SK-N-SH (cell line): ENCODE results near the gene CTSA. TPM values are rescaled to one million over a fixed set of nuclear protein-coding genes. Genes with fewer than 3 reads are reported as not detected.
A peak's percentile ranks its signal among the peaks of the same experiment; 100 is the strongest.

ENCODE experiments used
- CTCF ChIA-PET: fragments of 300-600, 350-600 bp; formaldehyde crosslinking; extraction: SDS; loops from one replicate; lab custom pipeline; 2021; lab: Yijun Ruan, JAX
- POLR2A ChIA-PET: fragments of 350-600 bp; sonication (Branson Sonifier 250); formaldehyde crosslinking; extraction: SDS; loops from one replicate; lab custom pipeline; 2020; ENCODE audit warnings: antibody characterized with exemption, inconsistent platforms; lab: Yijun Ruan, JAX
- DNase-seq: peaks from one replicate; pipeline ENCODE4 v3.0.0; 2012
- H2AFZ ChIP-seq: fragments of 200-600 bp; sonication (generic); 2 replicates; pipeline ENCODE4 v1.8.1; 2016; ENCODE audit warnings: antibody characterized with exemption, mild to moderate bottlenecking, low read depth
- H3F3A ChIP-seq: fragments of 200-600 bp; sonication (generic); replicated peaks from 2 replicates; pipeline ENCODE3; 2016; ENCODE audit warnings: antibody characterized with exemption, mild to moderate bottlenecking; ENCODE audit not compliant: insufficient read depth
- H3K27ac ChIP-seq, 2 experiments: fragments of 200-500 bp in 1 of 2; fragments of 200-600 bp in 1 of 2; sonication (Bioruptor generic) in 1 of 2; sonication (generic), shearing (Covaris generic) in 1 of 2; 2 replicates each; pipeline versions ENCODE4 v1.5.1 to v1.6.1; 2014 to 2016; ENCODE audit warnings: low read depth in 2 of 2, inconsistent platforms in 1 of 2, low read length in 1 of 2, mild to moderate bottlenecking in 1 of 2, mixed read lengths in 1 of 2
- H3K27me3 ChIP-seq: fragments of 200-600 bp; sonication (generic), shearing (Covaris generic); 2 replicates; pipeline ENCODE4 v1.6.1; 2016; ENCODE audit warnings: mixed run types; ENCODE audit not compliant: insufficient read depth
- H3K36me3 ChIP-seq, 2 experiments: fragments of 200-500 bp in 1 of 2; fragments of 200-600 bp in 1 of 2; sonication (Bioruptor generic) in 1 of 2; sonication (generic) in 1 of 2; replicated peaks in 1 of 2; 2 replicates each; pipeline versions ENCODE3 to v1.5.1; 2014 to 2016; ENCODE audit warnings: low read length in 1 of 2, mild to moderate bottlenecking in 1 of 2; ENCODE audit not compliant: insufficient read depth in 2 of 2, control insufficient read depth in 1 of 2
- H3K4me1 ChIP-seq, 2 experiments: fragments of 200-500 bp in 1 of 2; fragments of 200-600 bp in 1 of 2; sonication (Bioruptor generic) in 1 of 2; sonication (generic), shearing (Covaris generic) in 1 of 2; 2 replicates each; pipeline versions ENCODE4 v1.5.1 to v1.6.1; 2014 to 2016; ENCODE audit warnings: low read depth in 1 of 2, low read length in 1 of 2, mixed run types in 1 of 2; ENCODE audit not compliant: insufficient read depth in 2 of 2, control insufficient read depth in 1 of 2
- H3K4me2 ChIP-seq: fragments of 200-600 bp; sonication (generic), shearing (Covaris generic); 2 replicates; pipeline ENCODE4 v1.6.1; 2017; ENCODE audit warnings: mixed run types
- H3K4me3 ChIP-seq, 2 experiments: fragments of 200-500 bp in 1 of 2; fragments of 200-600 bp in 1 of 2; sonication (Bioruptor generic) in 1 of 2; sonication (generic), shearing (Covaris generic) in 1 of 2; 2 replicates each; pipeline versions ENCODE4 v1.5.1 to v1.8.1; 2014 to 2016; ENCODE audit warnings: low read depth in 2 of 2, inconsistent platforms in 1 of 2, low read length in 1 of 2, mild to moderate bottlenecking in 1 of 2, mixed read lengths in 1 of 2, moderate library complexity in 1 of 2
- H3K79me2 ChIP-seq: fragments of 200-600 bp; sonication (generic); 2 replicates; pipeline ENCODE4 v1.8.1; 2017; ENCODE audit warnings: mild to moderate bottlenecking; ENCODE audit not compliant: insufficient read depth
- H3K9ac ChIP-seq: fragments of 200-600 bp; sonication (generic); 2 replicates; pipeline ENCODE4 v1.6.1; 2017; ENCODE audit warnings: mixed run types
- H3K9me2 ChIP-seq: fragments of 200-600 bp; sonication (generic); 2 replicates; pipeline ENCODE4 v1.6.1; 2017; ENCODE audit warnings: mixed run types
- H3K9me3 ChIP-seq: fragments of 200-600 bp; sonication (generic); 2 replicates; pipeline ENCODE4 v1.6.1; 2017; ENCODE audit warnings: mixed run types, mild to moderate bottlenecking, moderate library complexity
- H4K20me1 ChIP-seq: fragments of 200-600 bp; sonication (generic); 2 replicates; pipeline ENCODE4 v1.6.1; 2017; ENCODE audit warnings: mild to moderate bottlenecking, mixed run types; ENCODE audit not compliant: insufficient read depth
- CHD2 ChIP-seq: fragments of 150-350 bp; IDR thresholded peaks from 2 replicates; pipeline ENCODE4 v1.6.1; 2018; ENCODE audit warnings: low read length; ENCODE audit not compliant: partially characterized antibody
- EZH2phosphoT487 ChIP-seq: fragments of 200-600 bp; sonication (generic); IDR thresholded peaks from 2 replicates; pipeline ENCODE4 v1.6.1; 2017; ENCODE audit warnings: low read depth, mixed run types, mild to moderate bottlenecking, antibody characterized with exemption, moderate library complexity, borderline replicate concordance
- FOSL2 ChIP-seq: IDR thresholded peaks from 2 replicates; pipeline ENCODE4 v1.4.0; 2012; ENCODE audit warnings: low read depth, mild to moderate bottlenecking, moderate library complexity, borderline replicate concordance
- GATA2 ChIP-seq: sonication (generic); formaldehyde crosslinking; IDR thresholded peaks from 2 replicates; pipeline ENCODE4 v1.5.0; 2020; ENCODE audit warnings: mild to moderate bottlenecking, missing genetic modification reagents
- MEF2A ChIP-seq: IDR thresholded peaks from 2 replicates; pipeline ENCODE4 v1.4.0; 2012; ENCODE audit warnings: low read depth, borderline replicate concordance
- NFIC ChIP-seq: IDR thresholded peaks from 2 replicates; pipeline ENCODE4 v1.4.0; 2012; ENCODE audit warnings: borderline replicate concordance
- PBX3 ChIP-seq: IDR thresholded peaks from 2 replicates; pipeline ENCODE4; 2012
- POLR2AphosphoS5 ChIP-seq: IDR thresholded peaks from 2 replicates; pipeline ENCODE4 v1.6.1; 2012; ENCODE audit warnings: low read depth, low read length
- TCF12 ChIP-seq: IDR thresholded peaks from 2 replicates; pipeline ENCODE4 v1.4.0; 2012
- TEAD4 ChIP-seq: IDR thresholded peaks from 2 replicates; pipeline ENCODE4 v1.4.0; 2012; ENCODE audit warnings: mild to moderate bottlenecking, borderline replicate concordance; ENCODE audit not compliant: insufficient read depth
- WGBS: methylation state at CpG from one replicate; pipeline ENCODE4 v1.1.6; 2017; ENCODE audit warnings: low lambda C conversion rate; 5-methylcytosine and 5-hydroxymethylcytosine counted together
- polyA plus RNA-seq, 3 experiments: library from polyadenylated mRNA; depleted of rRNA; stranded (reverse); fragments of >200 nt; gene quantifications; 2 replicates each; pipeline ENCODE4 v1.2.3, GENCODE V29; 2012
- TF ChIP-seq, protein P1 (sequence below): IDR thresholded peaks from 2 replicates; pipeline ENCODE4 v1.6.1; 2012; ENCODE audit warnings: mild to moderate bottlenecking, low read depth, low read length, moderate library complexity
- TF ChIP-seq, protein P2 (sequence below): IDR thresholded peaks from 2 replicates; pipeline ENCODE4 v1.4.0; 2012; ENCODE audit warnings: low read depth
- TF ChIP-seq, protein P3 (sequence below): fragments of 200-600 bp; sonication (generic); IDR thresholded peaks from 2 replicates; pipeline ENCODE4 v1.6.1; 2017; ENCODE audit warnings: antibody characterized with exemption, mild to moderate bottlenecking, moderate library complexity

The CTSA gene
- polyA plus RNA-seq, 1 of the 3 experiments (the other 2 are of a cell fraction), result 338 TPM

DNA sequence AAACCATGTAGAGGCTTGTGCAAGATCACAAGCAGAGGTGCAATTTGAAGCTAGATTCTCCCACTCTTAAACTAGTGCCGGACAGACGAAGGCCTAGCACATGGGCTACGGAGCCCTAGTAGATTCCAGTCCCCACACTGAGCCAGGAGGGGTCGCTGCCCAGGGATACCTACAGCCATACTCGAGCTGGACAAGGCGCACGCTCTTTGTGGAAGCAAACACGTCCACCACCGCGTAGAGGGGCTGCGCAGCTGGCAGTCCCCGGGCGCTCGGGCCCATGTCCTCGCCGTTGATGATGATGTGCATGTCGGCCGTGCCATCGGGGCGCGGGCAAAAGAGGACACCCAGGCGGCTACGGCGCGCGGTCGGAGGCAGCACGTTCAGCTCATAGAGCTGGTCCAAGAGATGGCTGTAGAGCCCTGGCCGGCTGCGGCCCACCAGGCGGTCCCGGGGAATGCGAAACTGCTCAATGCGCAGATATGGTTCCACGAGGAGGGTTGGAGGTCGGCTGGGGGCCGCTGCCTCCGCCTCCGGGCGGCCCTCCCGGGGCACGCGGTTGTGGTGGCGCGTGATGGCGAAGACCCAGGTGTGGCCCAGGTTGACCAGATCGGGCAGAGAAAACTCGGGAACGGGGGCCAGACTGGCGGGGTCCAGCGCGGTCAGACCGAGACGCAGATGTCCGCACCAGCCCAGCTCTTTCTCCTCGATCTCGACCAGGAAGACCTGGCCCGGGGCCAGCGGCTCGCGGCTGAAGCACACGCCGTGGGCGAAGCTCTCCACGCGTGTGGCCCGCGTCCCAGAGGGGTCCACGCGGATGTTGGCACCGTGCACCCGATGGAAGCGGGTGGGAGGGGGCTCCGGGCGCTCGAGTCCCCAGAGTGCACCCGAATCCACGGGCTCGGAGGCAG lies 804 bp upstream of the CTSA start (continued):
- TF ChIP-seq, protein P1, sequence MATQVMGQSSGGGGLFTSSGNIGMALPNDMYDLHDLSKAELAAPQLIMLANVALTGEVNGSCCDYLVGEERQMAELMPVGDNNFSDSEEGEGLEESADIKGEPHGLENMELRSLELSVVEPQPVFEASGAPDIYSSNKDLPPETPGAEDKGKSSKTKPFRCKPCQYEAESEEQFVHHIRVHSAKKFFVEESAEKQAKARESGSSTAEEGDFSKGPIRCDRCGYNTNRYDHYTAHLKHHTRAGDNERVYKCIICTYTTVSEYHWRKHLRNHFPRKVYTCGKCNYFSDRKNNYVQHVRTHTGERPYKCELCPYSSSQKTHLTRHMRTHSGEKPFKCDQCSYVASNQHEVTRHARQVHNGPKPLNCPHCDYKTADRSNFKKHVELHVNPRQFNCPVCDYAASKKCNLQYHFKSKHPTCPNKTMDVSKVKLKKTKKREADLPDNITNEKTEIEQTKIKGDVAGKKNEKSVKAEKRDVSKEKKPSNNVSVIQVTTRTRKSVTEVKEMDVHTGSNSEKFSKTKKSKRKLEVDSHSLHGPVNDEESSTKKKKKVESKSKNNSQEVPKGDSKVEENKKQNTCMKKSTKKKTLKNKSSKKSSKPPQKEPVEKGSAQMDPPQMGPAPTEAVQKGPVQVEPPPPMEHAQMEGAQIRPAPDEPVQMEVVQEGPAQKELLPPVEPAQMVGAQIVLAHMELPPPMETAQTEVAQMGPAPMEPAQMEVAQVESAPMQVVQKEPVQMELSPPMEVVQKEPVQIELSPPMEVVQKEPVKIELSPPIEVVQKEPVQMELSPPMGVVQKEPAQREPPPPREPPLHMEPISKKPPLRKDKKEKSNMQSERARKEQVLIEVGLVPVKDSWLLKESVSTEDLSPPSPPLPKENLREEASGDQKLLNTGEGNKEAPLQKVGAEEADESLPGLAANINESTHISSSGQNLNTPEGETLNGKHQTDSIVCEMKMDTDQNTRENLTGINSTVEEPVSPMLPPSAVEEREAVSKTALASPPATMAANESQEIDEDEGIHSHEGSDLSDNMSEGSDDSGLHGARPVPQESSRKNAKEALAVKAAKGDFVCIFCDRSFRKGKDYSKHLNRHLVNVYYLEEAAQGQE, result no peak
- TF ChIP-seq POLR2AphosphoS5 (no peak), TEAD4 (no peak), NFIC (peak; percentile 37), FOSL2 (no peak), PBX3 (no peak), EZH2phosphoT487 (no peak), CHD2 (no peak)
- TF ChIP-seq, protein P2, sequence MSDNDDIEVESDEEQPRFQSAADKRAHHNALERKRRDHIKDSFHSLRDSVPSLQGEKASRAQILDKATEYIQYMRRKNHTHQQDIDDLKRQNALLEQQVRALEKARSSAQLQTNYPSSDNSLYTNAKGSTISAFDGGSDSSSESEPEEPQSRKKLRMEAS, result peak; percentile 77

DNA sequence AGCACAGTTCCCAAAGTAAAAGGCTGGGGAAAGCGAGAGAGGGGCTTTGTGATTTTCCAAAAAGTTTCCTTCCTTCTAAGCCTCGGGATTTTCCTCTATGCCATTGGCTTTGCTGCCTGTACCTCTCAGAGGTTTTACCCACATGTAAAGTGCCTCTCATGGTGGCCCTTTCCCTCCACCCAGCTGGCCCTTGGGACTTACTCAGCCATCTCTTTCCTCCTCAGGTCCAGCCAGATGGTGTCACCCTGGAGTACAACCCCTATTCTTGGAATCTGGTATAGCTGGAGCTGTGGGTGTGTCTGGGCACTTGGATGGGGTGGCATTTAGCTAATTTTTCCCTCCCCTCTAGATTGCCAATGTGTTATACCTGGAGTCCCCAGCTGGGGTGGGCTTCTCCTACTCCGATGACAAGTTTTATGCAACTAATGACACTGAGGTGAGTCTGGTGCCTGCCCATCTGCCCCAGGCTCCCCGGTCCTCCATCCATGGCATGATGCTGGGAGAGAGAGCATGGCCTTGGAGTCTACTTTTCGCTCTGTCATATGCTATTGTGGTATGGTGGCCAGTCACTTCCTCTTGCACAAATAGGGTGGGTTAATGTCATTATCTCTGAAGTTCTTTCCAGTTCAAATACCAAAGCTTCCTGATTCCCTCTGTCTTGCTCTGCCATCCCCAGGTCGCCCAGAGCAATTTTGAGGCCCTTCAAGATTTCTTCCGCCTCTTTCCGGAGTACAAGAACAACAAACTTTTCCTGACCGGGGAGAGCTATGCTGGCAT lies 1.1 kb downstream of the CTSA start:
- TF ChIP-seq GATA2 (no peak), MEF2A (no peak), TCF12 (no peak)
- TF ChIP-seq, protein P3, sequence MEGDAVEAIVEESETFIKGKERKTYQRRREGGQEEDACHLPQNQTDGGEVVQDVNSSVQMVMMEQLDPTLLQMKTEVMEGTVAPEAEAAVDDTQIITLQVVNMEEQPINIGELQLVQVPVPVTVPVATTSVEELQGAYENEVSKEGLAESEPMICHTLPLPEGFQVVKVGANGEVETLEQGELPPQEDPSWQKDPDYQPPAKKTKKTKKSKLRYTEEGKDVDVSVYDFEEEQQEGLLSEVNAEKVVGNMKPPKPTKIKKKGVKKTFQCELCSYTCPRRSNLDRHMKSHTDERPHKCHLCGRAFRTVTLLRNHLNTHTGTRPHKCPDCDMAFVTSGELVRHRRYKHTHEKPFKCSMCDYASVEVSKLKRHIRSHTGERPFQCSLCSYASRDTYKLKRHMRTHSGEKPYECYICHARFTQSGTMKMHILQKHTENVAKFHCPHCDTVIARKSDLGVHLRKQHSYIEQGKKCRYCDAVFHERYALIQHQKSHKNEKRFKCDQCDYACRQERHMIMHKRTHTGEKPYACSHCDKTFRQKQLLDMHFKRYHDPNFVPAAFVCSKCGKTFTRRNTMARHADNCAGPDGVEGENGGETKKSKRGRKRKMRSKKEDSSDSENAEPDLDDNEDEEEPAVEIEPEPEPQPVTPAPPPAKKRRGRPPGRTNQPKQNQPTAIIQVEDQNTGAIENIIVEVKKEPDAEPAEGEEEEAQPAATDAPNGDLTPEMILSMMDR, result peak; percentile 34; the same call in 1 of the 2 replicates
- Histone ChIP-seq H3K4me2 (peak overlapping the region; percentile 94), H3K27me3 (no peaks in the 10 kb centered on the region), H3K4me3 (peak overlapping the region; percentile 78 to 90), H3K9ac (peak overlapping the region; percentile 82), H3K27ac (peak overlapping the region in 1 of 2 experiments; percentile 58; a peak in 1 of 4 replicates), H3K9me2 (no peaks in the 10 kb centered on the region), H3F3A (peaks cover 9% of the 10 kb centered on the region), H3K36me3 (peaks cover 12 to 29% of the 10 kb centered on the region in 2 experiments), H3K79me2 (peaks cover 14% of the 10 kb centered on the region), H3K4me1 (peaks cover 0 to 9% of the 10 kb centered on the region in 2 experiments; a peak in 2 of 4 replicates), H4K20me1 (no peaks in the 10 kb centered on the region), H3K9me3 (no peaks in the 10 kb centered on the region), H2AFZ (peak overlapping the region; percentile 72; the same call in 1 of the 2 replicates)
- CTCF ChIA-PET, result interaction anchor here (0.8 to 4.5 kb wide), 8 partner anchors 8 to 77 kb away, joined by 3 to 41 read pairs (median 8); partner anchors contain the start of gene ZSWIM1
- POLR2A ChIA-PET, result interaction anchor here (1.2 to 2.8 kb wide), 3 partner anchors 17 to 79 kb away, joined by 3 to 14 read pairs (median 3); partner anchors contain the start of gene PLTP
- peak; percentile 39 for DNase-seq
- 77% methylated on average over 9 of the region's 9 CpGs for WGBS
